Omental fat pad (tissue), 4 donors: Measurements from ENCODE around the gene ELMOD3. TPM values are rescaled to one million over a fixed set of nuclear protein-coding genes. Genes with fewer than 3 reads are reported as not detected.
A peak's percentile ranks its signal among the peaks of the same experiment; 100 is the strongest.
"Not testable (repeated sequence)": the region's sequence is repeated elsewhere in the genome, so short reads cannot be mapped to it uniquely, and the experiment has no call there.

Experiments
- ATAC-seq: fragments of 150-250 bp; one replicate; pipeline ENCODE4 v1.9.1; 2016; ENCODE audit warnings: mild to moderate bottlenecking, moderate library complexity; ENCODE audit not compliant: low FRiP score
- DNase-seq: peaks from one replicate; pipeline ENCODE4 v3.0.0-alpha.2; 2019; ENCODE audit warnings: low spot score
- total RNA-seq, 4 donors: library from RNA; depleted of rRNA; stranded (reverse); fragments of >200 nt; gene quantifications; one replicate each; pipeline ENCODE4 v1.1.0, GENCODE V29; 2016
- TF ChIP-seq, protein P1 (sequence below), 3 donors: fragments of 450-650 bp; IDR thresholded peaks; one replicate each; pipeline ENCODE4 v1.5.1; 2016 to 2017; ENCODE audit warnings: antibody characterized with exemption in 3 of 3, mild to moderate bottlenecking in 3 of 3, moderate library complexity in 2 of 3

The ELMOD3 gene
- total RNA-seq, 4 donors from 2014 or later: 42.2 to 83.8 (median 67.9) TPM

- DNase-seq (no peak), ATAC-seq (peak; percentile 62)
- TF ChIP-seq, protein P1, sequence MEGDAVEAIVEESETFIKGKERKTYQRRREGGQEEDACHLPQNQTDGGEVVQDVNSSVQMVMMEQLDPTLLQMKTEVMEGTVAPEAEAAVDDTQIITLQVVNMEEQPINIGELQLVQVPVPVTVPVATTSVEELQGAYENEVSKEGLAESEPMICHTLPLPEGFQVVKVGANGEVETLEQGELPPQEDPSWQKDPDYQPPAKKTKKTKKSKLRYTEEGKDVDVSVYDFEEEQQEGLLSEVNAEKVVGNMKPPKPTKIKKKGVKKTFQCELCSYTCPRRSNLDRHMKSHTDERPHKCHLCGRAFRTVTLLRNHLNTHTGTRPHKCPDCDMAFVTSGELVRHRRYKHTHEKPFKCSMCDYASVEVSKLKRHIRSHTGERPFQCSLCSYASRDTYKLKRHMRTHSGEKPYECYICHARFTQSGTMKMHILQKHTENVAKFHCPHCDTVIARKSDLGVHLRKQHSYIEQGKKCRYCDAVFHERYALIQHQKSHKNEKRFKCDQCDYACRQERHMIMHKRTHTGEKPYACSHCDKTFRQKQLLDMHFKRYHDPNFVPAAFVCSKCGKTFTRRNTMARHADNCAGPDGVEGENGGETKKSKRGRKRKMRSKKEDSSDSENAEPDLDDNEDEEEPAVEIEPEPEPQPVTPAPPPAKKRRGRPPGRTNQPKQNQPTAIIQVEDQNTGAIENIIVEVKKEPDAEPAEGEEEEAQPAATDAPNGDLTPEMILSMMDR (IDR thresholded peaks at IDR 0.05): no peak
Measured at GRCh38 chr2:85312404-85312803, 42.2 kb upstream of the ELMOD3 start.

GRCh38 chr2:85314884-85315242 is 39.7 kb upstream of the ELMOD3 start:
- DNase-seq (no peak), ATAC-seq (no peak)
- TF ChIP-seq, protein P1 (IDR thresholded peaks at IDR 0.05): no peak

DNA sequence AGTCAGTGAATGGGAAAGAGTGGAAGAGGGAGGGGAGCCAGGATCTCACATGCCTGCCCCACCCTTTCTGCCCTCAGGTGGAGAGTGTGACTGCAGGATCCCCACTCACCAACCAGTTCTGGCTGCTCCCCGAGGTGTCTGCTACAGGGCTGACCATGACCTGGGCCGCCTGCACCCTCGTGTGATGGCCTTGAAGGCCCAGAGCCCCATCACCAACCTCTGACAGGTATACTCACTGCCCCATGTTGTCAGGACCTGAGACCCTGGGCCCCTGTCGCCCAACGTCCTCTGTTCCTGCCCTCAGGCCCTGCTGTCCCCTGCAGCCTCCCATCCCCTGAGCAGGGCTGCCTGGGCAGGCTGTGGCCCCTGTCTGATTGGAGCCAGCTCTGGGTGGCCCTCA is 38.6 kb upstream of the ELMOD3 start:
- DNase-seq, ATAC-seq: not testable (repeated sequence)

GRCh38 chr2:85318222-85319074 is 36.1 kb upstream of the ELMOD3 start:
- ATAC-seq: no peak
- no peak for DNase-seq
- TF ChIP-seq, protein P1 (IDR thresholded peaks at IDR 0.05): no peak

DNA sequence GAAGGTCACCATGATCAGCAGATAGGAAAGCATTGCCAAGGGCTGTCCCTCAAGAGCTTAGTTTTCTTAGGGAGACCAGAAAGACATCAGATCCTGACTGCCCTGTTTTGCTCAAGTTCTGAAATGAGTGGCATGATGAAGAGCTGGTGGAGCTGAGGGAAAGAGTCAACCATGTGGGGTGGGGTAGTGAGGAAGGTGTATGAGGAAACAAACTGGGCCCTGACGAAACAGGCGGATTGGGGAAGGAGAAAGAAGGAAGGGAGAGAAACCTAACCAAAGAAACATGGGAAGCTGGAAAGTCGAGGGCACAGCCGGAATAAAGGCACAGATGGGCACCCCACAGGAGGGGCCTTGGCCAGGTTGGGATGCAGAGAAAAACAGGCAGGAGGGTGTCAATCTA is 34.8 kb upstream of the ELMOD3 start:
- TF ChIP-seq, protein P1 (IDR thresholded peaks at IDR 0.05): no peak
- DNase-seq: no peak
- ATAC-seq: no peak

DNA sequence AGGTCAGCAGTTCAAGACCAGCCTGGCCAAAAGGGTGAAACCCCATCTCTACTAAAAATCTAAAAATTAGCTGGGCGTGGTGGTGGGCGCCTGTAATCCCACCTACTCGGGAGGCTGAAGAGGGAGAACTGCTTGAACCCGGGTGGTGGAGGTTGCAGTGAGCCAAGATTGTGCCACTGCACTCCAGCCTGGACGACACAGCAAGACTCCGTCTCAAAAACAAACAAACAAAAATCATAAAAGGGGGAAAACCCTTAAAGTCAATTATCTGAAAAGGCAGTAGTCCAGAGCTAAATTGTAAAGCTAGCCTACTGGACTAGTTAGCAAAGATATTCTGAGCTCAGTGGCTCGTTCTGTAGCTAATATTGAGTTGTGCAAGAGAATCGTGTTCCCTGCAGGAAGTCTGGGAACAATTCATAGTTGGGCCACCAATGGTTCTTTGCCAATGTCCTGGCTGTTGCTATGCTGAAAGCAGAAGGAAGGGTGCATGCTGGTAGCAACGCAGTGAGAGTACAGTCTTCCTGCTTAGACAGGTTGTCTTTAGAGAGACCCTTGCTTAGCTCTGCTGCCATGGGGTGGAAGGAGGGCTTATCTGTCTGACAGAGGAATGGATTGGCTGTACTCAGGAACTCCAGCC is 31.1 kb upstream of the ELMOD3 start:
- DNase-seq (no peak), ATAC-seq (no peak)
- TF ChIP-seq, protein P1 (IDR thresholded peaks at IDR 0.05): no peak

GRCh38 chr2:85323988-85324367 is 30.6 kb upstream of the ELMOD3 start:
- ATAC-seq, DNase-seq: not testable (repeated sequence)
